Right lobe of liver (tissue), 4 donors: Measurements from ENCODE around the gene FTO.

Source experiments
- CTCF ChIP-seq, 4 donors: fragments of 200-600 bp in 3 of 4; fragments of 450-650 bp in 1 of 4; IDR thresholded peaks; one replicate each; pipeline versions ENCODE4 v1.5.1 to v1.8.0; 2016 to 2022; ENCODE audit warnings: antibody characterized with exemption in 4 of 4, mild to moderate bottlenecking in 2 of 4
- POLR2A ChIP-seq: fragments of 450-650 bp; IDR thresholded peaks from one replicate; pipeline ENCODE4 v1.6.1; 2017; ENCODE audit warnings: antibody characterized with exemption, mild to moderate bottlenecking
- donor health status: DM: no; HTN: no; CAD: no.
- donor health status: DM: no; HTN: no; CAD: no.
- donor health status: DM: no; HTN: yes; CAD: no.

GRCh38 chr16:54164789-54165173 lies 460.8 kb downstream of the FTO start:
- TF ChIP-seq POLR2A (no peak), CTCF (IDR thresholded peaks at IDR 0.05) (no peak)
